SK-N-MC (cell line): ENCODE data around the gene C16orf87.
"Not testable (repeated sequence)": the region's sequence is repeated elsewhere in the genome, so short reads cannot be mapped to it uniquely, and the experiment has no call there.

Experiments
- DNase-seq: peaks from one replicate; pipeline ENCODE4 v3.0.0-alpha.2; 2011; ENCODE audit warnings: low read depth, low spot score
- H3K27ac ChIP-seq: fragments of 200-600 bp; sonication (generic); 2 replicates; pipeline ENCODE4 v1.5.1; 2016; ENCODE audit warnings: mixed run types
- H3K36me3 ChIP-seq: fragments of 200-600 bp; sonication (generic); 2 replicates; pipeline ENCODE4 v1.6.1; 2017; ENCODE audit warnings: antibody characterized with exemption, low read length, mixed read lengths; ENCODE audit not compliant: insufficient read depth
- H3K4me3 ChIP-seq: fragments of 200-600 bp; sonication (generic); 2 replicates; pipeline ENCODE4 v1.5.1; 2016
- H3K9ac ChIP-seq: fragments of 200-600 bp; sonication (generic); 2 replicates; pipeline ENCODE4 v1.8.0; 2017; ENCODE audit warnings: mixed run types, mixed read lengths; ENCODE audit not compliant: insufficient read length
- H3K9me3 ChIP-seq: fragments of 200-600 bp; sonication (generic); 2 replicates; pipeline ENCODE4 v1.6.1; 2017; ENCODE audit warnings: low read depth, mild to moderate bottlenecking, antibody characterized with exemption, low read length, moderate library complexity, mixed read lengths
- EZH2 ChIP-seq: fragments of 200-600 bp; sonication (generic); IDR thresholded peaks from one replicate; pipeline ENCODE4 v1.6.1; 2017; ENCODE audit warnings: antibody characterized with exemption
- FOXP2 ChIP-seq: optimal IDR thresholded peaks from 2 replicates; pipeline ENCODE3; 2011; ENCODE audit warnings: mild to moderate bottlenecking, moderate library complexity; ENCODE audit not compliant: insufficient read depth; ENCODE audit errors: extremely low read length, control extremely low read depth
- POLR2AphosphoS5 ChIP-seq: IDR thresholded peaks from 2 replicates; pipeline ENCODE4 v1.6.1; 2012; ENCODE audit warnings: mild to moderate bottlenecking, low read depth, low read length, borderline replicate concordance

C16orf87 gene

DNA sequence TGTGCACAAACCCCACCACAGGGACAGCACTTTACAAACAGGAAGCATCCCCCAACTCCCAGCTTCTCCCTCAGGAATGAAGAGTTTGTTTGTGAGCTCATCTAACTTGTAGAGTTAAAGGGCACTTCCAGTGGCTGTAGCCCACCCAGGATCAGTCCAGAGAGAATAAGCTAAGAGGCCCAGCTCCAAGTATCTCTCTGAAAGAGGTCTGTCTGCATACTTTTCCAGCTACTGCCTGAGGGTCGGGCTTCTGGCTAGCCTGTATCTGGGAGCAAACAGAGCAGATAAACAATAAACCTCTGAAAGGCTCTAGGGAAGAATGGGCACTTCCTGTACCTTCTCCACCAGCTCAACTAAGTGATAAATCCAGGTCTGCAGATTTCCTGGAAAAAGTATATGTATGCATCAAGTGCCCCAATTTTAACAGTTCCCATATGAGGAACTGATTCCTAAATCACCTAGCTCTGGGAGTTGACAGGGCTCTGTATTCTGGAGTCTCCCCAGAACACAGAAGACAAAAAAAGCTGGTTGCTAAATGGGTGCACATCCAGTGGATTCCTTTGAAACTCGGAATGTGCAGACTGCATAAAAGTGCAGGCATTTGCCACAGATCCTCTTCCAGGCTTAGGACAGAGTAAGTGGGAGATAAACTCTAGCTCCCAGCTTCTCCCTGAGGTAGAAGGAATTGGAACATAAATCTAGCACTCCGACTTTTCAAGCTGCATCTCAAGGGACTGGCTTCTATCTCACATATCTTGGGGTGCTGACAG is 45.7 kb downstream of the C16orf87 start:
- H3K4me3 ChIP-seq: no peak overlapping the region
- no peaks in the 10 kb centered on the region for H3K9me3 ChIP-seq
- H3K36me3 ChIP-seq: no peaks in the 10 kb centered on the region
- no peak for DNase-seq
- TF ChIP-seq POLR2AphosphoS5 (no peak), EZH2 (no peak), FOXP2 (no peak)
- H3K9ac ChIP-seq: no peak overlapping the region
- H3K27ac ChIP-seq: no peak overlapping the region

DNA sequence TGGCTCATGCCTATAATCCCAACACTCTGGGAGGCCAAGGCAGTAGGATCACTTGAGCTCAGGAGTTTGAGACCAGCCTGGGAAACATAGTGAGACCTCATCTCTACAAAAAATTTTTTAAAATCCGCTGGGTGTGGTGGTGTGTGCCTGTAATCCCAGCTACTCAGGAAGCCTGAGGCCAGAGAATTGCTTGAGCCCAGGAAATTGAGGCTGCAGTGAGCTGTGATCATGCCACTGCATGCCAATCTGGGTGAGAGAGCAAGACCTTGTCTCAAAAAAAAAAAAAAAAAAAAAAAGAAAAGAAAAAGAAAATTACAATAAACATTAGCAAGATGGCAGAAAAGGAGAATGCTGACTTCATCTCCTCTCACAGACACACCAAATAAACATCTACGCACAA is 46.4 kb downstream of the C16orf87 start:
- DNase-seq, H3K27ac ChIP-seq, H3K9me3 ChIP-seq, H3K36me3 ChIP-seq, H3K9ac ChIP-seq, H3K4me3 ChIP-seq: not testable (repeated sequence)

DNA sequence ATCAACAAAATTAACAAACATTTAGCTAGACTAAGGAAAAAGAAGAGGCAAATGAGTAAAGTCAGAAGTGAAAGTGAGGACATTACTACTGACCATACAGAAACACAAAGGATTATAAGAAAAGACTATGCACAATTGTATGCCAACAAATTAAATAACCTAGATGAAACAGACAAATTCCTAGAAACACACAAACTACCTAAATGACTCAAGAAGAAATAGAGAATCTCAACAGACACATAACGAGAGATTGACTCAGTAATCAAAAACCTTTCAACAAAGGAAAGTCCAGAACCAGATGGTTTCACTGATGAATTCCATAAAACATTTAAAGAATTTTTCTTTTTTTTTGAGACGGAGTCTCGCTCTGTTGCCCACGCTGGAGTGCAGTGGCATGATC is 47.2 kb downstream of the C16orf87 start:
- no peak for DNase-seq
- Histone ChIP-seq H3K27ac (no peak overlapping the region), H3K9me3 (no peaks in the 10 kb centered on the region), H3K4me3 (no peak overlapping the region), H3K9ac (no peak overlapping the region), H3K36me3 (no peaks in the 10 kb centered on the region)
- TF ChIP-seq FOXP2 (no peak), EZH2 (no peak), POLR2AphosphoS5 (no peak)

DNA sequence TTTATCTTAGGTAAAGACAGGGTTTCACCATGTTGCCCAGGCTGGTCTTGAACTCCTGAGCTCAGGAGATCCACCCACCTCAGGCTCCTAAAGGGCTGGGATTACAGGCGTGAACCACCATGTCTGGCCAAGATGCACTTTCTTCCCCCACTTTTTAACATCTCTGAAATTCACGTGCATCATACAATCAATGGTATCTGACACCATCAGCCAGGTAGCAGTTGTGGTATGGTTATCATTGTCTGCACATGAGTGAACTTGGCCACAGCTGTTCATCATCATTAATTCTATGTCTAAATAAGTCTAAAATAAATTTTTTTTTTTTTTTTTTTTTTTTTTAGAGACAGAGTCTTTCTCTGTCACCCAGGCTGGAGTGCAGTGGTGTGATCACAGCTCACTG is 48.7 kb downstream of the C16orf87 start:
- Histone ChIP-seq H3K27ac (no peak overlapping the region), H3K36me3 (no peaks in the 10 kb centered on the region), H3K9ac (no peak overlapping the region), H3K4me3 (no peak overlapping the region), H3K9me3 (no peaks in the 10 kb centered on the region)
- no peak for TF ChIP-seq FOXP2
- no peak for TF ChIP-seq EZH2
- TF ChIP-seq POLR2AphosphoS5: no peak
- DNase-seq: no peak

DNA sequence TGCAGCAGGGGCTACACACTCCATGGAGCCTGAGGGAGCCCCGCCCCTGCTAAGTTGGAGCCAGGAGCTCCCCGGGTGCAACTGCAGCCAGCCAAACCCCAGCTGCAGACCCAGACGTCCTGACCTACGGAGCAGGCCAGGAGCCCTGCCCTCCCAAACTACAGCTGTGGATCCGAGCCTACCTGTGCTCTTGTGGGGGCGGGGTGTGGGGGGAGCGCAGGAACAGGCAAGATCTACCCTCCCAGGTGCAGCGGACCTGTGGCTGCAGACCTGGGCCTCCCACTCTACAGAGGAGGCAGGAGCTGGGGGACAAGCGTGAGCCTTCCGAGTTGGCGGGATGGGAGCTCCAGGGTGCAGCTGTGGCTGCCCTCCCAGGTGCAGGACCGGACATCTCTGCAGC is 53.2 kb downstream of the C16orf87 start:
- no peak for DNase-seq
- no peak for TF ChIP-seq EZH2
- TF ChIP-seq POLR2AphosphoS5: no peak
- TF ChIP-seq FOXP2: no peak
- H3K27ac ChIP-seq: no peak overlapping the region
- H3K4me3 ChIP-seq: no peak overlapping the region
- no peaks in the 10 kb centered on the region for H3K9me3 ChIP-seq
- H3K9ac ChIP-seq: no peak overlapping the region
- H3K36me3 ChIP-seq: no peaks in the 10 kb centered on the region

DNA sequence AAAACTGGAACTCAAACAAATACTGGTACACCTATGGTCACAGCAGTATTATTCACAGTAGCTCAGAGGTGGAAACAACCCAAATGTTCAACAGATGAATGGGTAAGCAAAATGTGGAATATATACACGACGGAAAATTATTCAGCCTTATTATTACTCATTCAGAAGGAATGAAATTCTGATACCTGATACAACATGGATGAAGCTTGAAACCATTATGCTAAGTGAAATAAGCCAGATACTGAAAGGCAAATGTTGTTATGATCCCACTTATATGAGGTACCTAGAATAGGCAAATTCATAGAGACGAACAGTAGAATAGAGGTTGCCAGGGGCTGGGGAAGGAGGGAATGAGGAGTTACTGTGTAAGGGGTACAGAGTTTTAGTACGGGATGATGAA is 55.8 kb downstream of the C16orf87 start:
- H3K9me3 ChIP-seq: no peaks in the 10 kb centered on the region
- no peak overlapping the region for H3K4me3 ChIP-seq
- no peak overlapping the region for H3K9ac ChIP-seq
- no peak overlapping the region for H3K27ac ChIP-seq
- TF ChIP-seq EZH2: no peak
- TF ChIP-seq FOXP2: no peak
- TF ChIP-seq POLR2AphosphoS5: no peak
- DNase-seq: no peak
- H3K36me3 ChIP-seq: no peaks in the 10 kb centered on the region

DNA sequence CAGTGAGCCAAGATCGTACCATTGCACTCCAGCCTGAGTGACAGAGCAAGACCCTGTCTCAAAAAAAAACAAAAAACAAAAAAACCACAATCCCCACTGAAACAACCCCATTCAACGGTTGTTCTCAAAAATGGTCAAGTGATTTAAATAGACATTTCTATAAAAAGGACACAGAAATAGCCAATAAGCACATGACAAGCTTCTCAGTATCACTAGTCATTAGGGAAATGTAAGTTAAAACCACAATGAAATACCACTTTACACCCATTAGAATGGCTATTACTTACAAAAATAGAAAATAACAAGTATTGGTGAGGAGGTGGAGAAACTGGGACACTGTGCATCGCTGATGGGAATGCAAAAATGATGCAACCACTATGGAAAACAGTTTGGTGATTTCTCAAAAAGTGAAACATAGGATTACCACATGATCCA is 56.2 kb downstream of the C16orf87 start:
- Histone ChIP-seq H3K27ac (no peak overlapping the region), H3K9ac (no peak overlapping the region), H3K36me3 (no peaks in the 10 kb centered on the region), H3K9me3 (no peaks in the 10 kb centered on the region), H3K4me3 (no peak overlapping the region)
- no peak for DNase-seq
- TF ChIP-seq FOXP2: no peak
- TF ChIP-seq EZH2: no peak
- TF ChIP-seq POLR2AphosphoS5: no peak

DNA sequence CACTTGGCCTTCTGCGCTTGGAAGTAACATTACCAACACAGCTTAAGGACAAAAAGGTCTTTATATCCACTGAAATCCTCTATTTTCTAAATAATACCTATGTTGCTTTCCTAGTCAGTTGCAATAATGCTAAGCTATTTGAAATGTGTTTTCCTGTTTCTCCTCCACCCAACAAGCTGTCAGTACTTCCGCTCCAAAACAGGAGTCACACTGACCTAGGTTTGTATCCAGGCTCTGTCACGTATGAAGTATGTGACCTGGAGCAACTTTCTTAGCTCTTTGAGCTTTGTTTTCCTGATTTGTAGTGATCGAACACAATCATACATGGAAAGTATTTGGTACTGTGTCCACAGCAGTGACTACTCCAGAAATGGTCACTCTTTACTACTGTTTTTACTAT is 58.5 kb downstream of the C16orf87 start:
- H3K4me3 ChIP-seq: no peak overlapping the region

DNA sequence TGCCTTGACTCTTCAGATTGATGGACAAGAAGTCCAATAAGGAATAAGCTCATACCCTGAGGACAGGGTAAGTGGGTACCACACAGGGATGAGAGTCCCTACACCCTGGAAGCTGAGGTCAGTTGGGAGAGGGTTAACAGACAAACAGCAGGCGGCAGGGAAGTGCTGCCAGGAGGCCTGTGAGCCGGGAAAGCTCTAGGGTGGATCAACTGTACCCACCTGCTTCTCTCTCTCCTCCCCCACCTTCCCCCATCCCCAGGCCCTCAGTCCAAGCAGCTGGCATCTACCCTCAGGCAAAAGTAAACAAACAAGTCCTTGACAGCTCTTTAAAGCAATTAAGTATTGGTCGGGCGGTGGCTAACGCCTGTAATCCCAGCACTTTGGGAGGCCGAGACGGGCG is 62.2 kb downstream of the C16orf87 start:
- H3K36me3 ChIP-seq: no peaks in the 10 kb centered on the region
- DNase-seq: no peak
- H3K27ac ChIP-seq: no peak overlapping the region
- TF ChIP-seq FOXP2 (no peak), EZH2 (no peak), POLR2AphosphoS5 (no peak)
- no peak overlapping the region for H3K4me3 ChIP-seq
- H3K9ac ChIP-seq: no peak overlapping the region
- no peaks in the 10 kb centered on the region for H3K9me3 ChIP-seq

More for the DNA sequence above, 58.5 kb downstream of the C16orf87 start:
- no peaks in the 10 kb centered on the region for H3K36me3 ChIP-seq
- H3K27ac ChIP-seq: no peak overlapping the region
- H3K9ac ChIP-seq: no peak overlapping the region
- H3K9me3 ChIP-seq: no peaks in the 10 kb centered on the region
- no peak for DNase-seq
- TF ChIP-seq FOXP2 (no peak), POLR2AphosphoS5 (no peak), EZH2 (no peak)
